ENCODE data around the gene TMIE.

DNA sequence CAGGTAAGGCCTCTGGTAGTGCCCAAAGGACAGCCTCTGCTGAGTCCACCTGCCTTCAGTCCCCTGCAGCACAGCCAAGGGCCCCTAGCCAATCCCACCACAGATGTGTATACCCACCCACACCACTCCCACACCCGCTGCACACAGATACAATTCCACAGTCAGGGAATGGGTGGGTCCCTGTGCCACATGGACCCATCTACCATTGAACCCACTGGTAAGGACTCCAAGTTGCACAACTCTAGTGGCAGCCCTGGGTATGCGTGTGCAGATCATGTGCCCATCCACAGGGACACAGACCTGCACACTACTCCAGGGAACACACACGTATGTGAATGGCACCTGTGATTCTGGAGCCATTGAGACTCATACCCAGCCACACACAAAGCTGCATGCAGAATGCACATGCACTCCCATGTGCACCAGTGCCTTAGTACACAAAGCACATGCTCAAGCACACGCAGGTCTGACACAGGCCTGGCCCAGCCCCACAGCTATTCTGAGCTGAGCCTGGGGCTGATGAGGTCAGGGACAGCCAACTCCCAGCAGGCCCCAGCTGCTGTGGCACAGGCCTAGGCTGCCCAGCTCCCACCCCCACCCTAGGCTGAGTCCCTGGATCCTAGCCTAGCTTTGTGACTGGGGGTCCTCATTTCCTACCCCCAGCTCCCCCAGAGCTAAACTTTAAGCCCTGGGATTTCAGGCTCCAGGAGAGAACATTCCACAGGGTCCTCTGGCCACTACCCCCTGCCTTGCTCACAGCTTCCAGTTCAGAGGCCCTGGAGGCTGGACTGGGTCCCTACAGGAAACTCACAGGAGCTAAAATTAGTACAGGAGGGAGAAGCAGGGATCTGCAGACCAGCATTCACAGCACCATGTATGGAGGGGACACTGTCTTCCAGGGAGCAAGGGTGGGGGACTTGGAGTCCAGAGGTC lies 5.0 kb upstream of the TMIE start:
- TF ChIP-seq, protein P1, sequence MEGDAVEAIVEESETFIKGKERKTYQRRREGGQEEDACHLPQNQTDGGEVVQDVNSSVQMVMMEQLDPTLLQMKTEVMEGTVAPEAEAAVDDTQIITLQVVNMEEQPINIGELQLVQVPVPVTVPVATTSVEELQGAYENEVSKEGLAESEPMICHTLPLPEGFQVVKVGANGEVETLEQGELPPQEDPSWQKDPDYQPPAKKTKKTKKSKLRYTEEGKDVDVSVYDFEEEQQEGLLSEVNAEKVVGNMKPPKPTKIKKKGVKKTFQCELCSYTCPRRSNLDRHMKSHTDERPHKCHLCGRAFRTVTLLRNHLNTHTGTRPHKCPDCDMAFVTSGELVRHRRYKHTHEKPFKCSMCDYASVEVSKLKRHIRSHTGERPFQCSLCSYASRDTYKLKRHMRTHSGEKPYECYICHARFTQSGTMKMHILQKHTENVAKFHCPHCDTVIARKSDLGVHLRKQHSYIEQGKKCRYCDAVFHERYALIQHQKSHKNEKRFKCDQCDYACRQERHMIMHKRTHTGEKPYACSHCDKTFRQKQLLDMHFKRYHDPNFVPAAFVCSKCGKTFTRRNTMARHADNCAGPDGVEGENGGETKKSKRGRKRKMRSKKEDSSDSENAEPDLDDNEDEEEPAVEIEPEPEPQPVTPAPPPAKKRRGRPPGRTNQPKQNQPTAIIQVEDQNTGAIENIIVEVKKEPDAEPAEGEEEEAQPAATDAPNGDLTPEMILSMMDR (IDR thresholded peaks at IDR 0.05) = no peak
- no peak for TF ChIP-seq POLR2A (IDR thresholded peaks at IDR 0.05)

Data from tibial nerve (tissue), 3 donors.